Colonic mucosa (tissue), 4 donors: ENCODE measurements around the gene NELFB. TPM values are rescaled to one million over a fixed set of nuclear protein-coding genes. Genes with fewer than 3 reads are reported as not detected.

Experiments used
- DNase-seq: peaks from one replicate; pipeline ENCODE4 v3.0.0-alpha.2; 2020
- H3K27ac ChIP-seq: fragments of 200-600 bp; one replicate; pipeline ENCODE4 v1.8.0; 2021
- H3K27me3 ChIP-seq: fragments of 200-600 bp; one replicate; pipeline ENCODE4 v1.8.0; 2021
- H3K36me3 ChIP-seq: fragments of 200-600 bp; one replicate; pipeline ENCODE4 v1.8.0; 2021
- H3K4me1 ChIP-seq: fragments of 200-600 bp; one replicate; pipeline ENCODE4 v1.8.0; 2021; ENCODE audit warnings: mild to moderate bottlenecking
- H3K4me3 ChIP-seq: fragments of 200-600 bp; one replicate; pipeline ENCODE4 v1.8.0; 2021
- H3K9ac ChIP-seq, 2 donors: one replicate each; pipeline ENCODE4 v1.7.0; 2013; ENCODE audit warnings: control low read depth in 2 of 2, low read depth in 2 of 2, low read length in 2 of 2
- H3K9me3 ChIP-seq: fragments of 200-600 bp; one replicate; pipeline ENCODE4 v1.8.0; 2021
- intact Hi-C: fragments of 100-400 bp; cut with DNase I; formaldehyde crosslinking; loops from one replicate; pipeline ENCODE4 v1.14.1; 2022
- total RNA-seq, 2 donors: library from RNA; stranded (reverse); fragmentation: NEBNext Ultra II Directional in 1 of 2; extraction: Animal tissue kit (Norgen Biotek cat#: 25700) in 1 of 2; gene quantifications; one replicate each; pipeline ENCODE4 v1.2.1, GENCODE V29; 2021
- TF ChIP-seq, protein P1 (sequence below): fragments of 200-600 bp; IDR thresholded peaks from one replicate; pipeline ENCODE4 v1.8.0; 2022; ENCODE audit warnings: antibody characterized with exemption, mild to moderate bottlenecking
- donor health status: healthy.
- donor health status: DM: no; HTN: no; CAD: no.
- donor health status: DM: no; HTN: no; CAD: no.

NELFB gene
- total RNA-seq, 2 donors from 2014 or later: 62.1 to 87.1 TPM

- Histone ChIP-seq H3K4me3 (no peak overlapping the region), H3K27me3 (no peaks in the 10 kb centered on the region), H3K4me1 (peaks cover 46% of the 10 kb centered on the region), H3K9me3 (no peaks in the 10 kb centered on the region), H3K27ac (no peak overlapping the region), H3K9ac (peak overlapping the region in 1 of 2 donors; percentile 46), H3K36me3 (no peaks in the 10 kb centered on the region)
- no peak for DNase-seq
- intact Hi-C loops: no loop called here
- TF ChIP-seq, protein P1, sequence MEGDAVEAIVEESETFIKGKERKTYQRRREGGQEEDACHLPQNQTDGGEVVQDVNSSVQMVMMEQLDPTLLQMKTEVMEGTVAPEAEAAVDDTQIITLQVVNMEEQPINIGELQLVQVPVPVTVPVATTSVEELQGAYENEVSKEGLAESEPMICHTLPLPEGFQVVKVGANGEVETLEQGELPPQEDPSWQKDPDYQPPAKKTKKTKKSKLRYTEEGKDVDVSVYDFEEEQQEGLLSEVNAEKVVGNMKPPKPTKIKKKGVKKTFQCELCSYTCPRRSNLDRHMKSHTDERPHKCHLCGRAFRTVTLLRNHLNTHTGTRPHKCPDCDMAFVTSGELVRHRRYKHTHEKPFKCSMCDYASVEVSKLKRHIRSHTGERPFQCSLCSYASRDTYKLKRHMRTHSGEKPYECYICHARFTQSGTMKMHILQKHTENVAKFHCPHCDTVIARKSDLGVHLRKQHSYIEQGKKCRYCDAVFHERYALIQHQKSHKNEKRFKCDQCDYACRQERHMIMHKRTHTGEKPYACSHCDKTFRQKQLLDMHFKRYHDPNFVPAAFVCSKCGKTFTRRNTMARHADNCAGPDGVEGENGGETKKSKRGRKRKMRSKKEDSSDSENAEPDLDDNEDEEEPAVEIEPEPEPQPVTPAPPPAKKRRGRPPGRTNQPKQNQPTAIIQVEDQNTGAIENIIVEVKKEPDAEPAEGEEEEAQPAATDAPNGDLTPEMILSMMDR: no peak
Measured at GRCh38 chr9:137308057-137308619, 53.0 kb downstream of the NELFB start.

DNA sequence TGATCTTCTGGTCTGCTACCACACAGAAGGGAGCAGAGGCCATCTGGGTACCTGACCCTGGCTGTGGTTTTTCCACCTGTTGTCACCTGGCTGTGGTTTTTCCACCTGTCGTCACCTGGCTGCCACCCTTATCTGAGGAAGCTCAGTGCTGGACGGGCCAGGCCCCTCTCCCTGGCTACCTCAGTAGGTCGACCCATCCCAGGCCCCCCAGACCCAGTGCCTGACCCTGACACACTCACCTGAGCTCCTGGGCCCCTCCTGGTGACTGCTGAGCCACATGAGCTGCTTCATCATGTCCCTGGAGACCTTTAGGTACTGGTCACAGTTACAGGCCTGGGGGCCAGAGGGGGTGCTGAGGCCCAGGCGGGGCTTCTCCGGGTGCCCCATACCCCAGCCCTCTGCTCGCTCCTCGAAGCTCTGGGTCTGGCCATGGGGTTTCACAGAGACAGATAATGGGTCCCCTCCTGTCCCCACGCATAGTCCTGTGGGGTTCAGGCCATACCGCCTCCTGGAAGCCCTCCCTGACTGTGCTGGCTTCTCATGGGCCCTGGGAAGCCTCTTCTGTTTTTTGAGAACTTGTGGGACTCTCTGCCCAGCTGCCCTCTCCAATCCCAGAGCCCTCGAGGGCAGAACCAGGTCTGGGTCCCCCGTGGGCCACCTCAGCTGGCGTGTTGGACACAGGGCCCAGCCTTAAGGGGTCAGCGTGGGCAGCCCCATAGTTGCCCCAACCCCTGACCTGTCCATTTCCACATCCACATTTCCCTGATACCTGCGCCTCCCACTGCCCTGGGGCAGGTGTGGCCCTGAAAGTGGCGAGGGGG, 54.5 kb downstream of the NELFB start:
- Histone ChIP-seq H3K9ac (peak overlapping the region in 1 of 2 donors; percentile 19), H3K4me3 (no peak overlapping the region), H3K27ac (no peak overlapping the region), H3K9me3 (no peaks in the 10 kb centered on the region), H3K27me3 (no peaks in the 10 kb centered on the region), H3K36me3 (no peaks in the 10 kb centered on the region), H3K4me1 (peaks cover 32% of the 10 kb centered on the region)
- TF ChIP-seq, protein P1: no peak
- DNase-seq: no peak
- intact Hi-C loops: no loop called here

- intact Hi-C loops: no loop called here
- peak; percentile 82 for DNase-seq
Measured at GRCh38 chr9:137310189-137311052, 55.3 kb downstream of the NELFB start.

GRCh38 chr9:137311171-137311985, 56.3 kb downstream of the NELFB start:
- TF ChIP-seq, protein P1: no peak
- intact Hi-C loops: no loop called here
- Histone ChIP-seq H3K9me3 (no peaks in the 10 kb centered on the region), H3K4me3 (no peak overlapping the region), H3K4me1 (peaks cover 17% of the 10 kb centered on the region), H3K36me3 (no peaks in the 10 kb centered on the region), H3K9ac (peak overlapping the region; percentile 40 to 75), H3K27ac (peak overlapping the region; percentile 90), H3K27me3 (peaks cover 3% of the 10 kb centered on the region)
- DNase-seq: peak; percentile 91

More at GRCh38 chr9:137310189-137311052, 55.3 kb downstream of the NELFB start:
- Histone ChIP-seq H3K36me3 (no peaks in the 10 kb centered on the region), H3K27ac (peak overlapping the region; percentile 90), H3K9me3 (no peaks in the 10 kb centered on the region), H3K4me3 (no peak overlapping the region), H3K9ac (peak overlapping the region in 1 of 2 donors; percentile 75), H3K4me1 (peaks cover 26% of the 10 kb centered on the region), H3K27me3 (no peaks in the 10 kb centered on the region)
- TF ChIP-seq, protein P1: no peak
